Activated CD4-positive, alpha-beta T cell treated with anti-CD3 and anti-CD28 coated beads, Interleukin-2, amount 50 U/mL, for 48 hours (primary cell): ENCODE results near the gene CNNM3.
"Not testable (repeated sequence)": the region's sequence is repeated elsewhere in the genome, so short reads cannot be mapped to it uniquely, and the experiment has no call there.

Experiments
- DNase-seq, 2 experiments: peaks; one replicate each; pipeline ENCODE4 v3.0.0-alpha.2; 2020

The CNNM3 gene

GRCh38 chr2:96800061-96801004 is 15.7 kb upstream of the CNNM3 start:
- DNase-seq, result no peak

- peak; percentile 80 to 82 for DNase-seq
Observed at GRCh38 chr2:96801005-96801785, 14.9 kb upstream of the CNNM3 start.

GRCh38 chr2:96801786-96802595 is 14.1 kb upstream of the CNNM3 start:
- peak; percentile 59 to 68 for DNase-seq

- DNase-seq, result no peak
Observed at GRCh38 chr2:96802721-96803120, 13.3 kb upstream of the CNNM3 start.

DNA sequence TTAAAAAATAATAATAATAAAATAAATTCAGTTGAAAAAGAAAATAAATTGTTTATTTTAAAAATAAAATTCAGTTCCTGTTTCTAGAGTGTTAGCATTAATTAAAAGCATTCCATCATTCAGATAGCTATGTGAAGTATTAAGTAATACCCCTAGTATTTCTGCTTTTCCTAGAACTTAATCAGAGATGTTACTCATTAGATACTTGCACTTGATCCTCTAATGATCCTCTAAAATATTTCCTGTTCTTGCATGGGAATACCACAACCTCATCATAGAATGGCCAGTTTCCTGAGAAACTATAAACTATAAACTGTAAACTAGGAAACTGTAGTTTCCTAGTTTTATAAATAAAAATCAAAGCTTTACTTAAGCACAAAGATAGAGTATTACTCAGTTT is 11.1 kb upstream of the CNNM3 start:
- no peak for DNase-seq

DNA sequence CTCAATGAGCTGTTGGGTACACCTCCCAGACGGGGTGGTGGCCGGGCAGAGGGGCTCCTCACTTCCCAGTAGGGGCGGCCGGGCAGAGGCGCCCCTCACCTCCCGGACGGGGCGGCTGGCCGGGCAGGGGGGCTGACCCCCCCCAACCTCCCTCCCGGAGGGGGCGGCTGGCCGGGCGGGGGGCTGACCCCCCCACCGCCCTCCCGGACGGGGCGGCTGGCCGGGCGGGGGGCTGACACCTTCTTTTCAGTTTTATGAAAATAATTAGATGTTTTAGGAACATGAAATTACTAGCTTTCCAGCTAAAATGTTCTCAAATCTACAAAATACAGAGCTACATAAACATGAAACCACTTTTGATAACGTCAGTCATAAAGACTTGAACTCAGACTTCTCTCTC is 10.1 kb upstream of the CNNM3 start:
- not testable (repeated sequence) for DNase-seq

DNA sequence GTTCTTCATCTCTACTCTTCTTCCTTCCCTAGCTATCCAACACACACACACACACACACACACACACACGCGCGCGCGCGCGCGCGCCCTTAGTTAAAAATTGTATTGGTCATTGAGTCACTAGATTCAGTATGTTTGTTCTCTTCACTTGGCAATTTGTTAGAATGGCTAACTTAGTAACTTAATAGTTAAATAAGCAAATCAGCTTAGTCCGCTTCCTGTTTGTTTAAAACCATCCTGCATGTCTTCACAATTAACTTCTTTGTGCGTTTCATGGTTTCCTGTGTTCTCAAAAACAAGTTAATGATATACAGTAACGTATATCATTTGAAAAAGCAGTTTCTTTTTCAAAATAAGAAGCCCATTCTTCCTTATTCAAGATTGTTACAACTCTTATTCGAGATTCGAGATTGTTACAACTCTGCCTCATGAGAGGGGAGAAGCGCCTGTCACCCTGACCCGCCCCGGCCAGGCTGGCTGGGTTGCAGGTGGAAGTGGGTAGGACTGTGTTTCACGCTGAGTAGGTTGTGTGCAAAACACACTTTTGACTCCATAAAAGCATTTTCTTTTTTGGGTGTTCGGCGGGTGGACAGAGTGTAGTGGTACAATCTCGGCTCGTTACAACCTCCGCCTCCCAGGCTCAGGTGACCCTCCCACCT is 9.5 kb upstream of the CNNM3 start:
- DNase-seq, result peak in 1 of 2 experiments; percentile 22

GRCh38 chr2:96807127-96807471 is 9.0 kb upstream of the CNNM3 start:
- no peak for DNase-seq

DNA sequence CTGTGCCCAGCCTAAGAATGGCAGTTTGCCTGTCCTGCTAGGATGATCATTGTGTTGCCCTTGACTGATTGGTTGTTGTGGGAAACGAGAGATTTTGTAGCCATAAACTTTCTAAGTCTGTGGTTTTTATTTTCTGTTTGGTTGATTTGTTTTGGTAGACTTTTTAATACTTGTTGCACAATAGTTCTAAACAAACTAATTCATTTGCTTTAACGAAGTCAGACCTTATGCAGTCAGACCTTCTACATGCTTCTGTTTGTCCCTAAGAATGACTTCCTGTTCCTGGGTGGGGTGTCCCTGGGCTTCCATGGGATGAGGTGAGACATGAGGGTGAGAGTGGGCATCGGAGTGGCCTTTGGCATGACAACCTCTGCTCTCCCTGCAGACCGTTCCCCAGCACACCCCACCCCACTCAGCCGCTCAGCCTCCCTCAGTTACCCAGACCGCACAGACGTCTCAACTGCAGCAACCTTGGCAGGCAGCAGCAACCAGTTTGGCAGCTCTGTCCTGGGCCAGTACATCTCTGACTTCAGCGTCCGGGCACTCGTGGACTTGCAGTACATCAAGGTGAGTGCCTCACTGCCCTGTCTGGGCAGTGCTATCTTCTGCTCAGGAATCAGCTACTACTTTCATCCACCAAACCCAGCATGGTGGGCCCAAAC is 7.8 kb upstream of the CNNM3 start:
- DNase-seq, result no peak

DNA sequence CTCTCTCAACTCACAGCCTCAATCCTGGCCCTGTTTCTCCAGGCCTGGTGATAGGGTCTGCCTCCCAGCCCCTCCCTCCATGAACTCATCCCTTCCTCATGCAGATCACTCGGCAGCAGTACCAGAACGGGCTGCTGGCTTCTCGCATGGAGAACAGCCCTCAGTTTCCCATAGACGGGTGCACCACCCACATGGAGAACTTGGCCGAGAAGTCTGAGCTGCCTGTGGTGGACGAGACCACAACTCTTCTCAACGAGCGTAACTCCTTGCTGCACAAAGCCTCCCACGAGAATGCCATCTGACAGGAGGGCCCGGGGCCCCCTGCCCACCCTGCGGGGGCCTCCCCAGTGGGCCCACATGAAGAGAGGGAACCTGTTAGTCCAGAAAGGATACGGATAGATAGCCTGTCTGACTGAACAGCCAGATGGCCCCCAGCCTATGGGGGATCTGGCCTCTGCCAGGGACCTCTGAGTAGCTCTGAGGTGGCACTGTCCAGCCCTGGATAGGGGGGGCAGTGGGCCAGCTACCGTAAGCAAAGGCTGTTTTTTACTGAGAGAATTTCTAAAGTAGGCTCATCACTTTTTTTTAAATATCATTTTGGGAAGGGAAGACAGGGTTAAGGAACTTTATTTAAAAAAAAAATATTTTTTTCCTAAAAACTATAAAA is 6.7 kb upstream of the CNNM3 start:
- no peak for DNase-seq

DNA sequence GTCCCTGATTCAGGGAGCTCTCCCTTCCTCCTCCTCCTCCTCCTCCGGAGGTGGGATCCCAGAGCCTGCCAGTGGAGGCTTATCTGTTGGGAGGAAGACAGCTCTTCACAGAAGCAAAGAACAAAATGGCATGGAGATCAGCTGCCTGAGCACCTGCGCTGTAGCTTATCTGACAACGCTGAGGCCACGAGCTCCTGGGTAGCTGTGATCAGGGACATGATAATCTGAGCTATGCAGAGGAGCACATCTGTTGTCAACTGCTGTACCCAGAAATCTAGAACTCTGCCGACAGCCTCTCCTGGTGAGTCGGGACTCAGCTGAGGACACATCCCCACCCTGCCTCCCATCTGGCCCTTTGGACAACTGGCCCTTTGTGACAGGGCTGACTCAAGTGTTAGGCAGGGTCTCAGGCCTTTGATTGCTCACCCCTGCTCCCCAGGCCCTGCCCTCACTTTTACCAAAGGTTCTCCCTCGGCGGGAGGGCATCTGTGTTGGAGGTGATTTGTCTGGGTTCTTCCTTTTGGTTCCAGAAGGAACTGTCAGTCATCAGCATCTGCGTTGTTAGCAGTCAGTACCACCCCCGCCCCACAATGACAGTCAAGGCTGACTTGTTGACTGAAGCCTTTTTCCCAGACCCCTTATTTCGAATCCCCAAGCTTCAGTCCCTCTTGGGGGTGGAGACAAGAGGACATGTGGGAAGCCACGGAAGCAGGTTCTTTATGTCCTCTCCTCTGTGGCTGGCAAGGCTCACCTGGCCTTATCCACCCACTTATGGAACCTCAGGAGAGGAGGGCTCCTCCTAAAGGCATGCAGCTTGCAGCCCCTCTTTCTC is 5.9 kb upstream of the CNNM3 start:
- DNase-seq, result no peak

GRCh38 chr2:96810783-96811192 is 5.3 kb upstream of the CNNM3 start:
- DNase-seq, result no peak

DNA sequence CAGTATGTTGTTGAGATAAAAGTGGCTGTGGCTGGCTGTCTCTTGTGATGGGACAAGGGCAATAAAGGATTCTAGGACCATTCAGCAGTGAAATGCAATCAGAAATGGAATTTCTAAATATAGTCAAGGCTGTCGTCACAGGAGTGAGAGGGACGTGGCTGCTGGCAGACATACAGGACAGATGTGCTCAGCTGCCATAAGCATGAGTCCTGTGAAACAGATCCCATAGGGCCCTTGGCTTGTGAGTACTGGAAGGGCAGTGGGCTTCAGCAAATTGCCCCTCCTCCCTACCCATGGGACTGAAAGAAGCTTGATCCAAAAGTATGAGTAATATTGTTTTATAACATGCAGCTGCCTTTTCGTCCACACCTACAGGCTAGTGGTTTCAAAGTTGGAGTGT is 4.2 kb upstream of the CNNM3 start:
- DNase-seq, result no peak

GRCh38 chr2:96813656-96814055 is 2.4 kb upstream of the CNNM3 start:
- DNase-seq, result no peak

DNA sequence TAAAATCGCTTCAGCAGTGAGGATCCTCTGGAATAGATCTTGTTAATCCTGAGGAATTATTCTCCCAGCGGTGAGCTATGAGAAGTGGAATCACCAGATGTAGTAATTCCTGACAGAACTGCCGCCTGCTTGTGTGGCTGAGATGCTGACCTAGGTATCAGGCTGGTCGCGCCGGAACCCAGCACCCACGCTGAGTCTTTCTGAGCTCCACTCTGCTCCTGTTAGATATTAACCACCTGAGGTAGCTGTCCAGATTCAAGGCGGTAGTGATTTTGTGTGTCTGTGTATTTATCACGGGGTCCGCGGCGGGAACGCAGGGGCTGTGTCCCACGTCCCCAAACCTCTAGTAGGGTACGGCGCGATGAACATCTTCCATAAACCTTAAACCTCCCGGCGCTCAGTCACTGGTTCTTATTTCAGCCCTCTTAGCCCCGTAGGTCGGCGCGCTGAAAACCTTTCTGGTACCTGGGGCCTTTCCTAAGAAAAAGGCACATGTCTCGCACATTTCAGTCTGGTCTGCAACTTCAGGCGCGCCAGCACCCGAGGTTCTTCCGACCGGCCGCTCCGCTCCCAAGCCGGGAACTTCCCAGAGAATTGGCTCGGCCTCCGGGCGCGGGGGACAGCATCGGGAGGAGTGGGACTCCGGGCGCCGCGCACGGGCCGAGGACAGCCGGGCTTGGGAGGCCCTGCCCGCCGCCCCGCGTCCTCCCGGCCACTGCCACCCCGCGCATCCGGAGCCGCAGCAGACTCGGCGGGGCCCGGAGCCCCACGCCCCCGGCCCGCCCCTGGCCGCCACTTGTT is 542 bp upstream of the CNNM3 start:
- peak; percentile 30 to 55 for DNase-seq

DNA sequence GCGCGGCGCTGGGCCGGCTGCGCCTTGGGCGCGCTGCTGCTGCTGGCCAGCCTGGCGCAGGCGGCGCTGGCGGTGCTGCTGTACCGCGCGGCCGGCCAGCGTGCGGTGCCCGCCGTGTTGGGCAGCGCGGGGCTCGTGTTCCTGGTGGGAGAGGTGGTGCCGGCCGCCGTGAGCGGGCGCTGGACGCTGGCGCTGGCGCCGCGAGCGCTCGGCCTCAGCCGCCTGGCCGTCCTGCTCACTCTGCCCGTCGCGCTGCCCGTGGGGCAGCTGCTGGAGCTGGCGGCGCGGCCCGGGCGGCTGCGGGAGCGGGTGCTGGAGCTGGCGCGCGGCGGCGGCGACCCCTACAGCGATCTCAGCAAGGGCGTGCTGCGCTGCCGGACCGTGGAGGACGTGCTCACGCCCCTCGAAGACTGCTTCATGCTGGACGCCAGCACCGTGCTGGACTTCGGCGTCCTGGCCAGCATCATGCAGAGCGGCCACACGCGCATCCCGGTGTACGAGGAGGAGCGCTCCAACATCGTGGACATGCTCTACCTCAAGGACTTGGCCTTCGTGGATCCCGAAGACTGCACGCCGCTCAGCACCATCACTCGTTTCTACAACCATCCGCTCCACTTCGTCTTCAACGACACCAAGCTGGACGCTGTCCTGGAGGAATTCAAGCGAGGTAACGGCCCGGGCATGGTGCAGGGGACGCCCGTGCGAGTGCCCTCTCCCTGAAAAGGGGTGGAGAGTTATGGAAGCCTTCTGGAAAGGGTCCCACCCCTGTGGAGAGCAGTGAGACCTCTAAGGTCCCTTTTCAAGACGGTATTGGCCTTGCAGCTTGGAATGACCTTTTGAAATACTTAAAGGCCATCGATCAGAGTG is 1.0 kb downstream of the CNNM3 start:
- no peak for DNase-seq

DNA sequence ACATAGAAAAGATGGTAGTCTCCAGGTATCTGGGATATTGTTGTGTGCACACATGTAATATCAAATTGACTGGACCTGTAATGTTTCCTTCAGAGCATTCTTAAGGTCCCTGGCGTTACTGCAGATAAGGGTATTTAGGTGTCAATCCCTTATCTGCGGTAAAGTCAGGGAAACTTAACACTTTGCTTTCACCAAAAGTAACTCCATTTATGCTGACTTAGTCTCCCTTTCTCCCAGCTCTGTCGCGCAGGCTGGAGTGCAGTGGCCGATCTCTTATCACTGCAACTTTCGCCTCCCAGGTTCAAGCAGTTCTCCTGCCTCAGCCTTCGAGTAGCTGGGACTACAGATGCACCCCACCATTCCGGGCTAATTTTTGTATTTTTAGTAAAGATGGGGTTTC is 1.8 kb downstream of the CNNM3 start:
- no peak for DNase-seq

DNA sequence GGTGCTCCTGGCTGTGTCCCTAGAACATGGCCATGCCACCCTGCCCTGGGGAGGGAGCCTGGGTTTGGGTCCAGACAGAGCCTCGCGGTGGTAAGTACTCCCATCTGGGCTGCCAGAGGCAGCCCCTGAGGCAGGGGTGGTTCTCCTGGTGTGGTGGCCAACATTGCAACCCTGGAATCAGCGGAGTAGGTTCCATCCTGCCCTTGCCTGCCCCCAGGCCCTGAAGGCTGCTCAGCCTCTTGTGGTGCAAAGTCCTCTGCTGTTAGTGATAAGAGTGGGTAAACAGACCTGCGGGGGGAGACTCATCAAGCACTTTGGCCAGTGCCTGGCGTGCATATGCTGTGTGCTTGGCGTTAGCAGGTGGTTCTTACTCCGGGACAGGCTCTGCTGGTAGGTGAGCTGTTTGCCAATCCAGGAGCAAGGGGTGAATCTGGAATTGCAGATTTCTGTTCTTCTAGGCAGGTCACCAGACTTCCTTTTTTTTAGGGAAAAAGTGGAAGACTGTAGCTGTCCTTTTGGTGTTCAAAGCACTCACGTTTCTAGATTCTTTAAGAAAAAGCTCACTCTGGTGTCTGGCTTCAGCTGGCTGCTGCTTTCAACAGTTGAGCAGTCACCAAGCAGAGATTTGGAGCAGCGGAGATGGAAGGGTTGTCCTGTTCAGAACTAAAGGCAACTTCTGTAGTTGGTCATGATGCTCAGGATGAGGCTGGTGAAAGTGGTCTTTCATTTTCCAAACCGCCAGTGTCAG is 3.2 kb downstream of the CNNM3 start:
- DNase-seq, result no peak
